ENCODE measurements around the gene DEF6.

DNA sequence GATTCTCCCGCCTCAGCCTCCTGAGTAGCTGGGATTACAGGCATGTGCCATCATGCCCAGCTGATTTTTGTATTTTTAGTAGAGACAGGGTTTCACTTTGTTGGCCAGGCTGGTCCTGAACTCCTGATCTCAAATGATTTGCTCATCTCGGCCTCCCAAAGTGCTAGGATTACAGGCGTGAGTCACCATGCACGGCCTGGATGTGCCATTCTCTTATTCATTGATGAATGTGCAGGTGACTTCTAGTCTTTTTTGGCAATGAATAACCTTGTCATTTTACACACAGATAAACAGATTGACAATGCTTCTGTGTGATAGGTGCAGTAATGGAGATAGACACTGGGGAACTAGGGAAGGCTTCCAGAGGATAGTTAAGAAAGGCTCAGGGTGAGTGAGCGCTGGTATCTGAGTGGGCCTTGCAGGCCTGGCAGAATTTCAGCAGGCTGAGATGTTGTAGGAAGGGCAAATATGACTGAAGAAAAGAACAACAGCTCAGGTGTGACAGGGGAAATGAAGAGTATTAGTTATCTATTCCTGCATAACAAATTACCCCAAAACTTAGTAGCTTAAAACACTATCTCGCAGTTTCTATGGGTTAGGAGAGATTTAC is 68.1 kb downstream of the DEF6 start:
- TF ChIP-seq SIN3A (conservative IDR thresholded peaks at IDR 0.05 in 1 of 2, IDR thresholded peaks at IDR 0.05 in 1 of 2; ENCODE audit: low read depth in 1 of 2, low read length in 2 of 2) (no peak), CTCF (IDR thresholded peaks at IDR 0.05; ENCODE audit: control extremely low read depth in 1 of 3, insufficient read depth in 1 of 3, low read depth in 1 of 3, low read length in 3 of 3) (no peak), KDM1A (IDR thresholded peaks at IDR 0.05; ENCODE audit: borderline replicate concordance, low read length) (no peak), GABPA (IDR thresholded peaks at IDR 0.05; ENCODE audit: borderline replicate concordance, insufficient read depth, low read length) (no peak), CREB1 (IDR thresholded peaks at IDR 0.05) (no peak), EGR1 (IDR thresholded peaks at IDR 0.05; ENCODE audit: borderline replicate concordance, low read depth, low read length) (no peak), TEAD4 (IDR thresholded peaks at IDR 0.05; ENCODE audit: low read depth, low read length) (no peak), TBP (IDR thresholded peaks at IDR 0.05; ENCODE audit: low read depth, low read length) (no peak), TAF1 (IDR thresholded peaks at IDR 0.05; ENCODE audit: low read depth, low read length) (no peak), EZH2 (IDR thresholded peaks at IDR 0.05; ENCODE audit: low read depth, low read length, severe bottlenecking) (no peak), POLR2A (IDR thresholded peaks at IDR 0.05; ENCODE audit: control extremely low read depth in 1 of 2, low read depth in 2 of 2, low read length in 2 of 2) (no peak), JUND (IDR thresholded peaks at IDR 0.05; ENCODE audit: low read length) (no peak), KDM5A (IDR thresholded peaks at IDR 0.05; ENCODE audit: low read length) (no peak)
